Gastroesophageal sphincter (tissue), 4 donors: ENCODE data around the gene PPFIA1. TPM values are rescaled to one million over a fixed set of nuclear protein-coding genes. Genes with fewer than 3 reads are reported as not detected.
"Not testable (repeated sequence)": the region's sequence is repeated elsewhere in the genome, so short reads cannot be mapped to it uniquely, and the experiment has no call there.

Experiments
- ATAC-seq: fragments of 150-250 bp; one replicate; pipeline ENCODE4 v1.9.1; 2016; ENCODE audit warnings: mild to moderate bottlenecking, moderate library complexity
- H3K27ac ChIP-seq, 4 donors: fragments of 200-600 bp; sonication (generic) in 3 of 4; 1 replicate in 3 of 4; 2 replicates in 1 of 4; pipeline ENCODE4 v1.5.1; 2016 to 2019
- H3K27me3 ChIP-seq: fragments of 200-600 bp; sonication (generic); one replicate; pipeline ENCODE4 v1.5.1; 2019
- H3K36me3 ChIP-seq, 2 donors: fragments of 200-600 bp; sonication (generic); one replicate each; pipeline ENCODE4 v1.5.1; 2019; ENCODE audit warnings: control low read depth in 1 of 2
- H3K4me1 ChIP-seq, 3 donors: fragments of 200-600 bp; sonication (generic); 1 replicate in 2 of 3; 2 replicates in 1 of 3; pipeline ENCODE4 v1.5.1; 2016 to 2019; ENCODE audit warnings: control low read depth in 2 of 3
- H3K4me3 ChIP-seq, 2 donors: fragments of 200-600 bp; sonication (generic); one replicate each; pipeline ENCODE4 v1.5.1; 2019; ENCODE audit warnings: mild to moderate bottlenecking in 1 of 2, moderate library complexity in 1 of 2
- H3K9me3 ChIP-seq, 3 donors: fragments of 200-600 bp; sonication (generic); one replicate each; pipeline ENCODE4 v1.5.1; 2017 to 2019; ENCODE audit warnings: control low read depth in 2 of 3
- EP300 ChIP-seq: sonication (generic); formaldehyde crosslinking; IDR thresholded peaks from one replicate; pipeline ENCODE4 v1.6.1; 2017; ENCODE audit warnings: antibody characterized with exemption, mild to moderate bottlenecking
- POLR2A ChIP-seq, 2 donors: fragments of 450-650 bp; IDR thresholded peaks; one replicate each; pipeline ENCODE4 v1.6.1; 2017; ENCODE audit warnings: antibody characterized with exemption in 2 of 2, mild to moderate bottlenecking in 2 of 2, moderate library complexity in 1 of 2
- POLR2AphosphoS5 ChIP-seq: sonication (generic); formaldehyde crosslinking; IDR thresholded peaks from one replicate; pipeline ENCODE4 v1.6.1; 2017; ENCODE audit warnings: antibody characterized with exemption
- WGBS, 2 donors: methylation state at CpG; one replicate each; pipeline ENCODE4 v1.1.5; 2018; ENCODE audit warnings: low coverage in 1 of 2; 5-methylcytosine and 5-hydroxymethylcytosine counted together
- total RNA-seq, 4 donors: library from RNA; depleted of rRNA; stranded (reverse); fragments of >200 nt; gene quantifications; one replicate each; pipeline ENCODE4 v1.1.0, GENCODE V29; 2016
- TF ChIP-seq, protein P1 (sequence below), 4 experiments: fragments of 200-600 bp in 2 of 4; fragments of 450-650 bp in 2 of 4; sonication (generic) in 1 of 4; IDR thresholded peaks; one replicate each; pipeline ENCODE4 v1.5.1; 2017 to 2019; ENCODE audit warnings: antibody characterized with exemption in 4 of 4, mild to moderate bottlenecking in 2 of 4, moderate library complexity in 2 of 4

The PPFIA1 gene
- total RNA-seq, 4 donors from 2014 or later = 54.3 to 68.8 (median 61.5) TPM

DNA sequence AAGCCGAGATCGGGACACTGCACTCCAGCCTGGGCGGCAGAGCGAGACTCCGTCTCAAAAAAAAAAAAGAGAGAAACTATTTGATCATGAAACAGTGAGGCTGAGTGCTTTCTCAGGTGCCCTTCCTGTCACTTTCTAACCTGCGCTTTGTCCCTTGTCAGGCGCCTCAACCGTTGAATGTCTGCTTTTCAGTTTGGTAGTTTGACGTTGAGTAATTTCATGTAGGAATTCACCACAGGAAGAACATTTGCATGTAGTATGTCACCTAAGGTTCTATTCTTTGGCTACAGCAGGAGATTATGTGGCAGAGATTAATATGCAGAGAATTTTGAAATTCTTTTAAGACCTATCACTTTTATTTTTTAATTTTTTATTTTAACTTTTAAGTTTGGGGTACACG, 57.2 kb downstream of the PPFIA1 start:
- ATAC-seq = no peak
- TF ChIP-seq, protein P1, sequence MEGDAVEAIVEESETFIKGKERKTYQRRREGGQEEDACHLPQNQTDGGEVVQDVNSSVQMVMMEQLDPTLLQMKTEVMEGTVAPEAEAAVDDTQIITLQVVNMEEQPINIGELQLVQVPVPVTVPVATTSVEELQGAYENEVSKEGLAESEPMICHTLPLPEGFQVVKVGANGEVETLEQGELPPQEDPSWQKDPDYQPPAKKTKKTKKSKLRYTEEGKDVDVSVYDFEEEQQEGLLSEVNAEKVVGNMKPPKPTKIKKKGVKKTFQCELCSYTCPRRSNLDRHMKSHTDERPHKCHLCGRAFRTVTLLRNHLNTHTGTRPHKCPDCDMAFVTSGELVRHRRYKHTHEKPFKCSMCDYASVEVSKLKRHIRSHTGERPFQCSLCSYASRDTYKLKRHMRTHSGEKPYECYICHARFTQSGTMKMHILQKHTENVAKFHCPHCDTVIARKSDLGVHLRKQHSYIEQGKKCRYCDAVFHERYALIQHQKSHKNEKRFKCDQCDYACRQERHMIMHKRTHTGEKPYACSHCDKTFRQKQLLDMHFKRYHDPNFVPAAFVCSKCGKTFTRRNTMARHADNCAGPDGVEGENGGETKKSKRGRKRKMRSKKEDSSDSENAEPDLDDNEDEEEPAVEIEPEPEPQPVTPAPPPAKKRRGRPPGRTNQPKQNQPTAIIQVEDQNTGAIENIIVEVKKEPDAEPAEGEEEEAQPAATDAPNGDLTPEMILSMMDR (IDR thresholded peaks at IDR 0.05) = no peak
- TF ChIP-seq POLR2A (IDR thresholded peaks at IDR 0.05) (no peak), POLR2AphosphoS5 (no peak), EP300 (no peak)
- no peaks in the 10 kb centered on the region for H3K9me3 ChIP-seq
- H3K27me3 ChIP-seq = no peaks in the 10 kb centered on the region
- peak overlapping the region in 1 of 4 donors; percentile 66 for H3K27ac ChIP-seq
- H3K36me3 ChIP-seq = peaks cover 4 to 82% of the 10 kb centered on the region in 2 donors
- H3K4me1 ChIP-seq = peaks cover 0 to 29% (median 5%) of the 10 kb centered on the region in 3 donors
- 92 to 94% methylated on average over 4 to 7 of the region's 10 CpGs for WGBS, 2 donors
- no peak overlapping the region for H3K4me3 ChIP-seq

DNA sequence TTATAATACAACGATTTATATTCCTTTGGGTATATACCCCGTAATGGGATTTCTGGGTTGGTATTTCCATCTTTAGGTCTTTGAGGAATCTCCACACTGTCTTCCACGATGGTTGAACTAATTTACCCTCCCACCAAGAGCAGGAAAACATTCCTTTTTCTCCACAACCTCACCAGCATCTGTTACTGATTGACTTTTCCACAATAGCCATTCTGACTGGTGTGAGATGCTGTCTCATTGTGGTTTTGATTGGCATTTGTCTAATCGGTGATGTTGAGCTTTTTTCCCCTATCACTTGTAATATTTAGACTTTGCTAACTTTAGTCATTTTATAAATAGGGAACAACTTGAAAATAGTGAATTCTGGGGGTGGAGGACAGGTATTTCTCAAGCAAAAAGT, 58.1 kb downstream of the PPFIA1 start:
- Histone ChIP-seq H3K4me3 (no peak overlapping the region), H3K36me3 (peaks cover 4 to 90% of the 10 kb centered on the region in 2 donors), H3K27me3 (no peaks in the 10 kb centered on the region), H3K4me1 (peaks cover 0 to 23% (median 5%) of the 10 kb centered on the region in 3 donors), H3K27ac (no peak overlapping the region), H3K9me3 (no peaks in the 10 kb centered on the region)
- WGBS, 2 donors = 75 to 89% methylated on average over 3 to 4 of the region's 4 CpGs
- TF ChIP-seq EP300 (no peak), POLR2A (IDR thresholded peaks at IDR 0.05) (no peak), POLR2AphosphoS5 (no peak)
- TF ChIP-seq, protein P1 (IDR thresholded peaks at IDR 0.05) = no peak
- ATAC-seq = no peak

DNA sequence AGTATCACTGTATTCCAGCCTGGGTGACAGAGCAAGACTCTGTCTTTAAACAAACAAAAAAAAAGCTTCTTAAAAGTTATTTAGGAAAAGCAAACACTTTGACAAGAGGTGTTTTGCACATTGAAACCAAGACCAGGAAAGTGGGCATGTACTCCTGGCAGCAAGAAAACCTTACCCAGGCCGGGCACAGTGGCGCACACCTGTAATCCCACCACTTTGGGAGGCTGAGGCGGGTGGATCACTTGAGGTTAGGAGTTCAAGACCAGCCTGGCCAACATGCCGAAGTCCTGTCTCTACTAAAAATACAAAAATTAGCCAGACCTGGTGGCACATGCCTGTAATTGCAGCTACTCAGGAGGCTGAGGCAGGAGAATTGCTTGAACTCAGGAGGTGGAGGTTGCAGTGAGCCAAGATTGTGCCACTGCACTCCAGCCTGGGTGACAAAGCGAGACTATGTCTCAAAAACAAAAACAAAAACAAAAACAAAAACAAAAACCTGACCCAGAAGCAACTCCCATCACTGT, 60.9 kb downstream of the PPFIA1 start:
- WGBS, 2 donors = 96% methylated on average over 4 of the region's 5 CpGs; no CpG with 5 or more reads in 1 of the 2 donors
- not testable (repeated sequence) for H3K27me3 ChIP-seq, H3K9me3 ChIP-seq, H3K4me1 ChIP-seq, H3K27ac ChIP-seq, ATAC-seq, H3K4me3 ChIP-seq
- peaks cover 4 to 100% of the 10 kb centered on the region in 2 donors for H3K36me3 ChIP-seq

DNA sequence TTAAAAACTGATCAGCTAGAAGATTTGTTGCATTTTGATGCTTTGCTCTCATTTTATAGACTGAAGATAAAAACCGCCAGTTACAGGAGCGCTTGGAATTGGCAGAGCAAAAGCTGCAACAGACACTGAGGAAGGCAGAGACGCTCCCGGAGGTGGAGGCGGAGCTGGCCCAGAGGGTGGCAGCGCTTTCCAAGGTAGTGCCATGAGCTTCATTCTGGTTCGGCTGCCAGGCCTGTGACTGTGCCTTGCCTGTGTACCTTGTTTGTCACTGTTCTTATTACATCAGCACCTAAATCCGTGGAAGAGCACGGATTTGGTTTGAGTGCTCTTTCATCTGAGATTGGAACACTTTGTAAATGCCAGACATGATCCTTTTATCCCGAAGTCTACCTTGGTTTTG, 61.4 kb downstream of the PPFIA1 start:
- Histone ChIP-seq H3K9me3 (no peaks in the 10 kb centered on the region), H3K4me3 (no peak overlapping the region), H3K4me1 (peaks cover 0 to 5% (median 0%) of the 10 kb centered on the region in 3 donors), H3K27ac (no peak overlapping the region), H3K27me3 (no peaks in the 10 kb centered on the region), H3K36me3 (peaks cover 4 to 100% of the 10 kb centered on the region in 2 donors)
- 75 to 81% methylated on average over 6 to 10 of the region's 10 CpGs for WGBS, 2 donors
- no peak for ATAC-seq
- TF ChIP-seq EP300 (no peak), POLR2A (IDR thresholded peaks at IDR 0.05) (no peak)

DNA sequence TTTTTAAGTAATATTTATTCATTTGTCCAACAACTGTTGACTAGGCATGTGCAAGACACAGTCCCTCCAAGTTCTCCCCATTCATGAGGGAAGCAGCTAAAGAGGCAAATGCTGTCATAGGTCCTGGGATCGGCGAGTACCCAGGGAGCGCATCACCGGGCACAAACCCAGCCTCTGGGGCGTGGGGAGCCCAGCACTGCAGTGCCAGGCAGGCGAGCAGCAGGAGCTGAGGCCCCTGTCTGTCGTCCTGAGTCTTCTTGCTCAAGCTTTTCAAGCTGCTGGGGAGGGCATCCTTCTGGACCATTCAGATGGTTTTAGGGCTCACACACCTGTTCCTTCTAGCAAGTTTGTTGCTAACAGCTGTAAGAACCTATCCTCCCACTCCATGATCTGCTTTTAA, 62.1 kb downstream of the PPFIA1 start:
- 88 to 94% methylated on average over 4 to 5 of the region's 7 CpGs for WGBS, 2 donors
- ATAC-seq = no peak

DNA sequence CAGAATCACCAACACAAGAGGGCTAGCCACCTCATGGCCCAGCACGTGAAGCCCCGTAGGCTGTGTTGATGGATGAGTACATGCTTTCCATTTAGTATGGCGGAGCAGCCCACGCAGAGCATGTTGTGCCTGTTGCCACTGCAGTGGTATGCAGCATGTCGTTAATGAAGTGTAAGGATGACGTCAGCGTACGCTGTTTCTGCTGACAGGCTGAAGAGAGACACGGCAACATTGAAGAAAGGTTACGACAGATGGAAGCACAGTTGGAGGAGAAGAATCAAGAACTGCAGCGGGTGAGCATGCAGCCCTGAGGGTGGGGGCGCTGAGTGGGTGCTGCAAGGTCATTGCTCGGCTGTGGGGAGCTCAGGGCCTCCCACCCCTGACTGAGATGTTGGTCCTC, 62.8 kb downstream of the PPFIA1 start:
- no peak overlapping the region for H3K27ac ChIP-seq
- H3K27me3 ChIP-seq = no peaks in the 10 kb centered on the region
- no peaks in the 10 kb centered on the region for H3K4me1 ChIP-seq
- H3K4me3 ChIP-seq = no peak overlapping the region
- 92 to 94% methylated on average over 7 to 10 of the region's 13 CpGs for WGBS, 2 donors
- H3K36me3 ChIP-seq = peaks cover 4 to 100% of the 10 kb centered on the region in 2 donors
- no peak for TF ChIP-seq POLR2A (IDR thresholded peaks at IDR 0.05)
- TF ChIP-seq POLR2AphosphoS5 = no peak
- TF ChIP-seq, protein P1 (IDR thresholded peaks at IDR 0.05) = no peak
- TF ChIP-seq EP300 = no peak
- H3K9me3 ChIP-seq = no peaks in the 10 kb centered on the region
- ATAC-seq = no peak

More for the DNA sequence above, 62.1 kb downstream of the PPFIA1 start:
- H3K27ac ChIP-seq = no peak overlapping the region
- TF ChIP-seq POLR2AphosphoS5 (no peak), EP300 (no peak), POLR2A (IDR thresholded peaks at IDR 0.05) (no peak)
- TF ChIP-seq, protein P1 (IDR thresholded peaks at IDR 0.05) = no peak
- no peaks in the 10 kb centered on the region for H3K9me3 ChIP-seq
- H3K4me1 ChIP-seq = no peaks in the 10 kb centered on the region
- H3K4me3 ChIP-seq = no peak overlapping the region
- H3K36me3 ChIP-seq = peaks cover 4 to 100% of the 10 kb centered on the region in 2 donors
- no peaks in the 10 kb centered on the region for H3K27me3 ChIP-seq
